Right lobe of liver (tissue), 6 donors: ENCODE data around the gene CIDEB. TPM values are rescaled to one million over a fixed set of nuclear protein-coding genes. Genes with fewer than 3 reads are reported as not detected.

Experiments
- ATAC-seq, 4 donors: fragments of 200-7000 bp; cut with Tn5 transposase; one replicate each; pipeline ENCODE4 v1.9.1; 2020; ENCODE audit warnings: mild to moderate bottlenecking in 4 of 4, moderate library complexity in 4 of 4
- DNase-seq, 3 donors: peaks; one replicate each; pipeline ENCODE4 v3.0.0-alpha.2; 2020
- H3K27ac ChIP-seq, 3 donors: fragments of 200-600 bp; one replicate each; pipeline ENCODE4 v1.8.0; 2022
- H3K27me3 ChIP-seq, 2 donors: fragments of 200-600 bp; one replicate each; pipeline ENCODE4 v1.8.0; 2022
- H3K36me3 ChIP-seq, 4 donors: fragments of 200-600 bp; sonication (generic) in 1 of 4; one replicate each; pipeline versions ENCODE4 v1.5.1 to v1.8.0; 2017 to 2022; ENCODE audit warnings: control low read depth in 1 of 4
- H3K4me1 ChIP-seq, 4 donors: fragments of 200-600 bp; sonication (generic) in 1 of 4; one replicate each; pipeline versions ENCODE4 v1.5.1 to v1.8.0; 2017 to 2022; ENCODE audit warnings: control low read depth in 1 of 4
- H3K4me3 ChIP-seq, 3 donors: fragments of 200-600 bp; one replicate each; pipeline ENCODE4 v1.8.0; 2022
- H3K9me3 ChIP-seq, 4 donors: fragments of 200-600 bp; sonication (generic) in 1 of 4; one replicate each; pipeline versions ENCODE4 v1.5.1 to v1.8.0; 2017 to 2022; ENCODE audit warnings: control low read depth in 1 of 4
- POLR2A ChIP-seq: fragments of 450-650 bp; IDR thresholded peaks from one replicate; pipeline ENCODE4 v1.6.1; 2017; ENCODE audit warnings: antibody characterized with exemption, mild to moderate bottlenecking
- WGBS: methylation state at CpG from one replicate; pipeline ENCODE4 v1.1.6; 2018; ENCODE audit warnings: low coverage, low lambda C conversion rate; ENCODE audit not compliant: insufficient coverage; ENCODE audit errors: missing lambda C conversion rate; 5-methylcytosine and 5-hydroxymethylcytosine counted together
- intact Hi-C, 2 donors: fragments of 100-400 bp; cut with DNase I; formaldehyde crosslinking; loops; one replicate each; pipeline versions ENCODE4 v1.11.2 to v1.14.1; 2022
- total RNA-seq, 6 experiments: library from RNA; depleted of rRNA in 2 of 6; stranded (reverse); fragments of >200 nt in 2 of 6; fragmentation: NEBNext Ultra II Directional in 3 of 6; extraction: Animal tissue kit (Norgen Biotek cat#: 25700) in 3 of 6; gene quantifications; one replicate each; pipeline versions ENCODE4 v1.1.0 to v1.2.4, GENCODE V29; 2016 to 2023
- TF ChIP-seq, protein P1 (sequence below), 4 donors: fragments of 200-600 bp in 3 of 4; fragments of 450-650 bp in 1 of 4; IDR thresholded peaks; one replicate each; pipeline versions ENCODE4 v1.5.1 to v1.8.0; 2016 to 2022; ENCODE audit warnings: antibody characterized with exemption in 4 of 4, mild to moderate bottlenecking in 2 of 4
- donor health status: DM: no; HTN: yes; CAD: no.
- donor health status: DM: no; HTN: no; CAD: no.
- donor health status: DM: no; HTN: no; CAD: no.
- donor health status: DM: no; HTN: yes; CAD: no.
- donor health status: DM: no; HTN: yes; CAD: no.

The CIDEB gene
- total RNA-seq, 6 experiments from 2014 or later: 118 to 219 (median 196) TPM

DNA sequence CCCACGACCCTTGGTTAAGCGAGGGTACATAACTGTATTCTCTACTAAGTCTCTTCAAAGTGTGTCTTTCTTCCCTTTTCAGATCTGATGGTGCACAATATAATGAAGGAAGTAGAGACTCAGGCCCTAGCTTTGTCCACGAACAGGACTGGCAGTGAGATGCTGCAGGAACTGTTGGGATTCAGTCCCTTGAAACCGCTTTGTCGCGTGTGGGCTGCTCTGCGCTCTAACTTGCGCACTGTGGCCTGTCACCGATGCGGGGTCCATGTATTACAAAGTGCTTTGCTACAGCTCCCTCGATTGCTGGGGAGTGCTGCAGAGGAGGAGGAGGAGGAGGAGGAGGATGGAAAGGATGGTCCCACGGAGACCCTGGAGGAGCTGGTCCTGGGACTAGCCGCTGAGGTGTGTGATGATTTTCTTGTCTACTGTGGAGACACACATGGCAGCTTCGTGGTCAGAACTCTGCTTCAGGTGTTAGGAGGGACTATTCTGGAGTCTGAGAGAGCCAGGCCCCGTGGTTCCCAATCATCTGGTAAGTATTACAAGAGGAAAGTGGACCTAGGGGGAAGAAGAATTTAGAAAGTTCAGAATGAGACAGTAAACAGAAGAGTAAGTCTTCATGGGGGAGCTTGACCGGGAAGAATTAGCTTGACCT, 7.3 kb downstream of the CIDEB start:
- WGBS: 17% methylated on average over 16 of the region's 16 CpGs
- intact Hi-C loops: no loop called here
- peak overlapping the region; percentile 79 to 93 (median 81) for H3K27ac ChIP-seq
- DNase-seq (no peak), ATAC-seq (no peak)
- H3K4me1 ChIP-seq: peaks cover 0 to 64% (median 16%) of the 10 kb centered on the region in 4 donors
- peak overlapping the region; percentile 46 to 98 (median 80) for H3K4me3 ChIP-seq
- H3K27me3 ChIP-seq: no peaks in the 10 kb centered on the region
- peaks cover 4 to 45% (median 21%) of the 10 kb centered on the region in 4 donors for H3K36me3 ChIP-seq
- H3K9me3 ChIP-seq: no peaks in the 10 kb centered on the region
- no peak for TF ChIP-seq POLR2A
- TF ChIP-seq, protein P1, sequence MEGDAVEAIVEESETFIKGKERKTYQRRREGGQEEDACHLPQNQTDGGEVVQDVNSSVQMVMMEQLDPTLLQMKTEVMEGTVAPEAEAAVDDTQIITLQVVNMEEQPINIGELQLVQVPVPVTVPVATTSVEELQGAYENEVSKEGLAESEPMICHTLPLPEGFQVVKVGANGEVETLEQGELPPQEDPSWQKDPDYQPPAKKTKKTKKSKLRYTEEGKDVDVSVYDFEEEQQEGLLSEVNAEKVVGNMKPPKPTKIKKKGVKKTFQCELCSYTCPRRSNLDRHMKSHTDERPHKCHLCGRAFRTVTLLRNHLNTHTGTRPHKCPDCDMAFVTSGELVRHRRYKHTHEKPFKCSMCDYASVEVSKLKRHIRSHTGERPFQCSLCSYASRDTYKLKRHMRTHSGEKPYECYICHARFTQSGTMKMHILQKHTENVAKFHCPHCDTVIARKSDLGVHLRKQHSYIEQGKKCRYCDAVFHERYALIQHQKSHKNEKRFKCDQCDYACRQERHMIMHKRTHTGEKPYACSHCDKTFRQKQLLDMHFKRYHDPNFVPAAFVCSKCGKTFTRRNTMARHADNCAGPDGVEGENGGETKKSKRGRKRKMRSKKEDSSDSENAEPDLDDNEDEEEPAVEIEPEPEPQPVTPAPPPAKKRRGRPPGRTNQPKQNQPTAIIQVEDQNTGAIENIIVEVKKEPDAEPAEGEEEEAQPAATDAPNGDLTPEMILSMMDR (IDR thresholded peaks at IDR 0.05): no peak

DNA sequence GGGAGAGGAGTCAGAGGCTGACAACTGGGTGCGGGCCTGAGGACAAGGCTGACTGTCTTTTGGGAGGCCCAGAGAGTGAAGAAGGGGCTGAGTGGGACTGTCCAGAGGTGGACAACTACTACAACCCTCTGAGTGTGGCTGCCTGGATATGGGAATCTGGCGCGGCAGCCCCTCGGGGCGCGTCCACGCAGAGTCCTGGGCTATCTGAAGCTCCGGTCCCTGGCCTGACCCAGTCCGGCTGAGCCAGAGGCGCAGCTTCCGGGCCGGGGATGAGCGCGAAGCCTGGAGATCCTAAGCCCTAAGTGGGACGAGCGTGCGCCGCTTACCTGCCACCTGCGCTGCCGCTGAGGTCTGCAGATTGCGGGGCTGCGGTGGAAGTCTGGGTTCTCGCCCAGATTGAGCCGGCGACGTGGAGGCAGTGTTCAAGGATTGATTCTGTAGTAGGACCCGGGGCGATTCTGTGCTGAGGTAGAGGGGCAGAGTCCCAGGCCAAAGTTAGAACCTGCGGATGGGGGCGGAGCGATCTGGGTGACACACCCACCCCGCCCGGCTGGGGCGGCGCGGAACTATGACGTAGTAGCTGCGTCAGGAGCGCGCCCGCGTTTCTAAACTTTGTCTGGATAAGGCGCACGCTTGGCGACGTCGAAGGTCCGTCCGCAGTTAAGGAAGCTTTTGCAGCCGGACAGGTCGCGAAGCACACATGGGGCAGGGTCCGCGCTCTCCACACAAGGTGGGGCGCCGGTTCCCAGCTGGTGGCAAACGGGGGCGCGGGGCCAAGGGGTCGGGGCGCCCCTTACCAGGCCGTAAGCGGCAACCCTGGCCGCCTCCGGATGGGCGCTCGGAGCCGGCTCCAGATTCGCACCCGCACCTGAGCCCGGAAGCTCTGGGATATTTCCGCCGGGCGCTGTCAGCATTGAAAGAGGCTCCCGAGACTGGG, 8.3 kb downstream of the CIDEB start, which contains the start of the genes DHRS1 and NOP9:
Gene DHRS1, minus strand, starts transcription at position 526 of the 937 bp plus-strand sequence. CDS start 674 bp downstream, outside the sequence.
Gene NOP9, plus strand, starts transcription at position 596 of the 937 bp plus-strand sequence. Its CDS starts 105 bp downstream, at position 701.
- Histone ChIP-seq H3K9me3 (no peaks in the 10 kb centered on the region), H3K36me3 (peaks cover 4 to 45% (median 19%) of the 10 kb centered on the region in 4 donors), H3K27ac (peak within 1 kb of the TSS; percentile 79 to 93 (median 81)), H3K4me3 (peak within 1 kb of the TSS; percentile 46 to 98 (median 80)), H3K4me1 (peaks cover 0 to 54% (median 16%) of the 10 kb centered on the region in 4 donors), H3K27me3 (no peaks in the 10 kb centered on the region)
- WGBS: under 1% methylated on average over 14 of the region's 75 CpGs
- intact Hi-C loops: loop anchor here (5.0 to 10.0 kb wide), 2 partner anchors 55 to 57 kb away; partner anchors contain the start of gene TINF2 (in 2 of the 2)
- TF ChIP-seq, protein P1 (IDR thresholded peaks at IDR 0.05): no peak
- TF ChIP-seq POLR2A: peak; percentile 91
- peak; percentile 88 to 91 (median 88) for ATAC-seq
- peak; percentile 94 to 97 (median 96) for DNase-seq

DNA sequence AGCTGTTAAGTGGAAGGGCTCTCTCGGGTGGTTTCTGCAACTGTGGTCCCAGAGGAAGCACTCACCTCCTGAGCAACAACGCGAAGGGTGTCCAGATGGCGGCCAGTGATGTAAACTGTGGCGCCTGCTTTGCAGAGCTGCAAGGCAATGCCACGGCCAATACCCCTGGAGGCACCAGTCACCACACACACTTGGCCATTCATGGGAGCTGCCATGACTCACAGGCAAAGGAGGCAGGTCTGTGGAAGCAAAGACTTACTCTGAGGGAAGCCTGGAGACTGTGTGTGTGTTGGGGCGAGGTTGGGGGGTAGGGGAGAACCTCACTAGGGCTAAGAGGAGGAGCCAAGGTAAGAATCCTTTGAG, 8.9 kb downstream of the CIDEB start:
- no peak for TF ChIP-seq POLR2A
- TF ChIP-seq, protein P1 (IDR thresholded peaks at IDR 0.05): no peak
- no peaks in the 10 kb centered on the region for H3K27me3 ChIP-seq
- intact Hi-C loops: loop anchor here (5.0 to 10.0 kb wide), 2 partner anchors 54 to 57 kb away; partner anchors contain the start of gene TINF2 (in 2 of the 2)
- no peaks in the 10 kb centered on the region for H3K9me3 ChIP-seq
- 15% methylated on average over 7 of the region's 7 CpGs for WGBS
- peak; percentile 8 to 37 (median 13) for ATAC-seq
- peak overlapping the region; percentile 79 to 93 (median 81) for H3K27ac ChIP-seq
- no peak for DNase-seq
- peaks cover 0 to 48% (median 13%) of the 10 kb centered on the region in 4 donors for H3K4me1 ChIP-seq
- peaks cover 0 to 41% (median 18%) of the 10 kb centered on the region in 4 donors for H3K36me3 ChIP-seq
- peak overlapping the region; percentile 46 to 98 (median 80) for H3K4me3 ChIP-seq
